ENCODE data around the gene LTBR. TPM values are rescaled to one million over a fixed set of nuclear protein-coding genes. Genes with fewer than 3 reads are reported as not detected.

Gene LTBR
- total and polyA plus RNA-seq, 2 experiments from 2014 or later, result 42.4 to 79.8 TPM

DNA sequence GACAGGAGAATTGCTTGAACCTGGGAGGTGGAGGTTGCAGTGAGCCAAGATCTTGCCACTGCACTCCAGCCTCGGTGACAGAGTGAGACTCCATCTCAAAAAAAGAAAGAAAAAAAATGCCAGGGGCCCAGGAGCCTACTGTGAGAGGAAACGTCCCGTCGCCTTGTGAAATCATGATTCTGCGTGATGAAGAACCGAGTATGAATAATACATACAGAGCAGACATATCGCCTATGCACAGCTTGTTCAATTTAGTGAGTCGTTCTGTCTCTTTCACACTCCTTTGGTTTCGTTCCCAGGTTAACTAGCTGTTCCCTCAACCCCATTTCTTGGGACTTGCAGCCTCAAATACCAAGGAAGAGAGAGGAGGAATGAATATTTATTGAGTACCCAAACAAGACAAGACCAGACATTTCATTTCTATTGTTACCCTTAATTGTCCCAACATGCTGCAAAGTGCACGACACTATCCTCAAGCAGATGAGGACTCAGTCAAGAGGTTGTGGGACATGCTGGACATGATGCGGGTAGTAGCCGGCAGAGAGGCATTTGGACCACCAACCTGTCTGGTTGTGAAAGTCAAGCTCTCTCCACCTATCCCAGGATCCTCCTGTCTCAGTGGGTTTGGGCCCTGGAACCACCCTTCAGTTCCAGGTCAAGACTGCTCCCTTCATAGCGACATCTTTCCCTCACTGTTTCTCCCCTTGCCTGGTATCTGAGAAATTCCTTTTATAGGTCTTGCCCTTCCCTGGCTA lies 52.2 kb downstream of the LTBR start:
- H2AFZ ChIP-seq, result no peak overlapping the region
- 87% methylated on average over 13 of the region's 13 CpGs for WGBS (ENCODE audit: low lambda C conversion rate, missing lambda C conversion rate)

GRCh38 chr12:6437586-6437985 lies 53.6 kb downstream of the LTBR start:
- H3K36me3 ChIP-seq (replicated peaks; ENCODE audit: insufficient read depth, low read depth), result no peaks in the 10 kb centered on the region
- no peaks in the 10 kb centered on the region for H3K79me2 ChIP-seq
- H2AFZ ChIP-seq, result no peak overlapping the region
- no peaks in the 10 kb centered on the region for H3K9me3 ChIP-seq (ENCODE audit: low read depth)
- 96% methylated on average over 3 of the region's 3 CpGs for WGBS (ENCODE audit: low lambda C conversion rate, missing lambda C conversion rate)
- no peaks in the 10 kb centered on the region for H3K4me1 ChIP-seq (ENCODE audit: insufficient read depth)
- no peak for DNase-seq (ENCODE audit: low spot score)
- no peak overlapping the region for H3K4me3 ChIP-seq
- H3K27me3 ChIP-seq, result no peaks in the 10 kb centered on the region
- H3K9me2 ChIP-seq (replicated peaks; ENCODE audit: insufficient read depth), result no peaks in the 10 kb centered on the region
- TF ChIP-seq CTCF (IDR thresholded peaks at IDR 0.05; ENCODE audit: poor library complexity) (no peak), EZH2phosphoT487 (IDR thresholded peaks at IDR 0.05; ENCODE audit: low read depth, severe bottlenecking, unreplicated experiment) (no peak), EZH2 (IDR thresholded peaks at IDR 0.05; ENCODE audit: borderline replicate concordance) (no peak)
- no peak overlapping the region for H3K27ac ChIP-seq
- H3K4me2 ChIP-seq, result no peak overlapping the region
- H4K20me1 ChIP-seq (ENCODE audit: insufficient read depth, poor library complexity, severe bottlenecking), result no peaks in the 10 kb centered on the region

More for the DNA sequence above, 52.2 kb downstream of the LTBR start:
- DNase-seq (ENCODE audit: low spot score), result no peak
- Histone ChIP-seq H4K20me1 (ENCODE audit: insufficient read depth, poor library complexity, severe bottlenecking) (no peaks in the 10 kb centered on the region), H3K27ac (no peak overlapping the region), H3K9me2 (replicated peaks; ENCODE audit: insufficient read depth) (no peaks in the 10 kb centered on the region), H3K4me3 (no peak overlapping the region), H3K9me3 (ENCODE audit: low read depth) (no peaks in the 10 kb centered on the region), H3K4me1 (ENCODE audit: insufficient read depth) (no peaks in the 10 kb centered on the region), H3K79me2 (no peaks in the 10 kb centered on the region), H3K27me3 (no peaks in the 10 kb centered on the region), H3K36me3 (replicated peaks; ENCODE audit: insufficient read depth, low read depth) (no peaks in the 10 kb centered on the region), H3K4me2 (no peak overlapping the region)
- no peak for TF ChIP-seq EZH2phosphoT487 (IDR thresholded peaks at IDR 0.05; ENCODE audit: low read depth, severe bottlenecking, unreplicated experiment)
- TF ChIP-seq CTCF (IDR thresholded peaks at IDR 0.05; ENCODE audit: poor library complexity), result no peak
- no peak for TF ChIP-seq EZH2 (IDR thresholded peaks at IDR 0.05; ENCODE audit: borderline replicate concordance)

GRCh38 chr12:6438345-6438744 lies 54.4 kb downstream of the LTBR start:
- Histone ChIP-seq H3K27ac (no peak overlapping the region), H3K4me2 (no peak overlapping the region), H3K79me2 (no peaks in the 10 kb centered on the region), H3K4me1 (ENCODE audit: insufficient read depth) (no peaks in the 10 kb centered on the region), H3K4me3 (no peak overlapping the region), H4K20me1 (ENCODE audit: insufficient read depth, poor library complexity, severe bottlenecking) (no peaks in the 10 kb centered on the region), H3K36me3 (replicated peaks; ENCODE audit: insufficient read depth, low read depth) (no peaks in the 10 kb centered on the region), H3K9me3 (ENCODE audit: low read depth) (no peaks in the 10 kb centered on the region), H2AFZ (no peak overlapping the region), H3K27me3 (no peaks in the 10 kb centered on the region), H3K9me2 (replicated peaks; ENCODE audit: insufficient read depth) (no peaks in the 10 kb centered on the region)
- no peak for DNase-seq (ENCODE audit: low spot score)
- no peak for TF ChIP-seq EZH2 (IDR thresholded peaks at IDR 0.05; ENCODE audit: borderline replicate concordance)
- TF ChIP-seq CTCF (IDR thresholded peaks at IDR 0.05; ENCODE audit: poor library complexity), result no peak
- TF ChIP-seq EZH2phosphoT487 (IDR thresholded peaks at IDR 0.05; ENCODE audit: low read depth, severe bottlenecking, unreplicated experiment), result no peak
- WGBS (ENCODE audit: low lambda C conversion rate, missing lambda C conversion rate), result 95% methylated on average over 12 of the region's 12 CpGs
